ENCODE results near the gene MTHFD2L.

MTHFD2L gene

GRCh38 chr4:74258963-74259362, 101.0 kb downstream of the MTHFD2L start:
- no peak for DNase-seq

DNA sequence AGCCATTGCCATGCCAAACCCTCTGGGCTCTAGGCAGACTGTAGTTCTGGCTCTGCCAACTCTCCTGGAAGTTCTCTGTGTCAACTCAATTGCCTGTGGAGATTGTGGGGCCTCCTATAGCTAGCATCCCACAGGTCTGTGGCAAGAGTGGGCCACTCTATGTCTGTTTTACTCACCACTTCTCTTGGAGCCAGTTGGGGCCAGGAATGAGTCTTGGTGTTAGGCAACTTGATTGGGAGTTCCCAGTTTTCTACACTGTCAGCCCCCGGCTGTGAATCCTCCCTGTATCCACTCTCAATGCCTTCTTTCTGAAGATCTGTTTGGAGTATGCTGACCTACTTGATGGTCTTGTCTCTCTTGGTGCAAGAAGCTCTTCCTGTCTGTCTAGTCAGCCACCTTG, 102.1 kb downstream of the MTHFD2L start:
- DNase-seq, result no peak

- DNase-seq, result no peak
Observed at GRCh38 chr4:74262522-74262921, 104.6 kb downstream of the MTHFD2L start.

DNA sequence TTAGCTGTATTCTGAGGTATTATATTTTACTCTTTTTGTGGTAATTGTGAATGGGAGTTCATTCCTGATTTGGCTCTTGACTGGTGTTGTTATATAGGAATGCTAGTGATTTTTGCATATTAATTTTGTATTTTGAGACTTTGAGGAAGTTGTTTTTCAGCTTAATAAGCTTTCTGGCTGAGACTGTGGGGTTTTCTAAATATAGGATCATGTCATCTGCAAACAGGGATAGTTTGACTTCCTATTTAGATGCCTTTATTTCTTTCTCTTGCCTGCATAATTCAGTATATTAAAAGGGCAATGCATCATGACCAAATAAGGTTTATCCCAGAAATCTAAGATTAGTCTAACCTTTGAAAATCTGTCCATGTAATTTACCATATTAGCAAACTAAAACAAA, 105.6 kb downstream of the MTHFD2L start:
- no peak for DNase-seq

DNA sequence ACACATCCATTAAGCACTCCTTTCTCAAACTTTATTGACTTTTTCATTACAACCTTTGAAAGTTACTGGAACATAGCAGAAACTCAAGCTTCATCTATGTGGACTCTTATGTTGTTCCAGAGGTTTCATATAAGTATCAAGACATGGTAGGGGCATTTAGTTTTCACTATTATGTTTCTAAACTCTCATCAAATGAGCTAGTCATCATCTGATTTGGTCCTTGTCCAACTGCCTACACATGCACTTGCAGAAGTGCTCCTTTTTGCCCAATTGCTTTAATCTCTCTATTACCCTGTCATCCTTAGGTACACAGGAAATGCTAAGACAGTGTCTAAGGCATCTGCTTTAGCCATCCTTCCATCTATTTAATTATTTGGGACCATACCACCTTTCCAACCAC, 108.2 kb downstream of the MTHFD2L start:
- DNase-seq, result no peak

- DNase-seq, result no peak
Observed at GRCh38 chr4:74267998-74268606, 110.2 kb downstream of the MTHFD2L start.

DNA sequence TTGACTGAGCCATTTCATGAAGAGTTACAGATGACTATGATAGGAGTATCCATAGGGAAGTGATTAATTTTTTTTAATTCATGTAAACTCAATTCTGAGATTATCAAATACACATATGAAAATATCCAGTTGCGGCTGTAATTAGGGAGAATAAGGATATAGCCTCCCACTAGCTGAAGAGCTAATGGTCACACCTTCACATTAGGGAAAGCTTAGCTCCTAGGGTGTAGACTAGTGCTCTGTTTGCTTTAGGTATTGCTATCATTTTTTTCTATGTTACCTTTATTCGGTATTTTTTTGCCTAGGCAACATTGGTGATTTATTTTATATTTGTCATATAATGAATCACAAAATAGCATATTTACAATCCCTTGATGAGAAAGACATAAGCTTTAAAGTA, 110.7 kb downstream of the MTHFD2L start:
- no peak for DNase-seq

GRCh38 chr4:74278490-74278889, 120.6 kb downstream of the MTHFD2L start:
- no peak for DNase-seq

- no peak for DNase-seq
Observed at GRCh38 chr4:74279716-74280115, 121.8 kb downstream of the MTHFD2L start.

DNA sequence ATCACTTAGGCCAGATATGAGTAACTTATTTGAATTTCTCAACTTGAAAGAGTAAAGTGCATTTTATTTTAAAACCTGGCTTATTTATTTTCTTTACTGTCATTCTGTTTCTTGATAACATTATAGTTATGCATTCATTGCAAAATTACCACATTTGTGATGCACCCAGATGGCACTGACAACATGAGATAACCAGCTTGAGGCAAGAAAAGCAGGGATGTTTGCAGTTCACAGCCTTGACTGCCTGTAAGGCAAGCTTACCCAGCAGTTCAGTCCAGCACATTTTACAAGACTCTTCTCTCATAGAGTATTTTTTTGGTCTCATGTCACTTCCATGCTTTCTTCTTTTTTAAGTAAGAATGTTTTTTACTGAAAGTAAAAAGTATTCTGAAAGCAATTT, 125.0 kb downstream of the MTHFD2L start:
- DNase-seq, result no peak

DNA sequence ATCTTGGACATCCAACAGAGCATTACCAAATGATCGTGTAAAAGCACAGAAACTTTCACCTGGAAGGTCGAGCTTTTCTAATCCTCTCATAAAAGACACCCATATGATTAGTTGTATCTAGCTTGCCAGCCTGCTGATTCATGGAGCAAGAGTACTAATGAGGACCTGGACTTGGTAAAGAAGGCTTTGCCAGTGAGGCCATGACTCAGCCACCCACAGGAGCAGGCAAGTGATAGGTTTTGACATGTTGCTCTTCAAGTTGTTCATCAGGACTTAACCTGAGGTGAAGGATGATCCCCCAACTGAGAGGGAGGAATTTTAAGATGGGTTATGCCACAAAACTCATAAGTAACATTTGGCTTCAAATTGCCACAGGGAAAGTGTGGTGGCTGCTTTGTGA, 125.7 kb downstream of the MTHFD2L start:
- no peak for DNase-seq

- DNase-seq, result no peak
Observed at GRCh38 chr4:74284053-74284452, 126.1 kb downstream of the MTHFD2L start.

DNA sequence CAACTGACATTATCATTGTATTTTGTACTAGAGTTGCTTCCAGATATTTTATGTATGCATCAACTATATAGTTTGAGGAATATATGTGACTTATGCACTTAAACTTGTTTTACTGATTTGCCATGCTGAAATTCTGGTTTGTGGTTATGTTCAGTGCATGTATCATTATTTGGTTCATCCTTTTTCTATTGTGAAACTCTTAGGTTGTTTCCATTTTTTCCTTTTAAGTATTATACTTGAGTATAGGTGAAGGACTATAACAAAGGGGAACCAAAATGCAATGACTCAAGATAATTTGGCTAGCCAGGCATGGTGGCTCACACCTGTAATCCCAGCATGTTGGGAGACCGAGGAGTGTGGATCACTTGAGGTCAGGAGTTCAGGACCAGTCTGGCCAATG, 129.2 kb downstream of the MTHFD2L start:
- no peak for DNase-seq

- no peak for DNase-seq
Observed at GRCh38 chr4:74287791-74288190, 129.9 kb downstream of the MTHFD2L start.

GRCh38 chr4:74291471-74291870, 133.6 kb downstream of the MTHFD2L start:
- DNase-seq, result no peak

- no peak for DNase-seq
Observed at GRCh38 chr4:74292111-74292870, 134.4 kb downstream of the MTHFD2L start.

GRCh38 chr4:74293558-74293957, 135.6 kb downstream of the MTHFD2L start:
- no peak for DNase-seq

- DNase-seq, result no peak
Observed at GRCh38 chr4:74294681-74295080, 136.8 kb downstream of the MTHFD2L start.

DNA sequence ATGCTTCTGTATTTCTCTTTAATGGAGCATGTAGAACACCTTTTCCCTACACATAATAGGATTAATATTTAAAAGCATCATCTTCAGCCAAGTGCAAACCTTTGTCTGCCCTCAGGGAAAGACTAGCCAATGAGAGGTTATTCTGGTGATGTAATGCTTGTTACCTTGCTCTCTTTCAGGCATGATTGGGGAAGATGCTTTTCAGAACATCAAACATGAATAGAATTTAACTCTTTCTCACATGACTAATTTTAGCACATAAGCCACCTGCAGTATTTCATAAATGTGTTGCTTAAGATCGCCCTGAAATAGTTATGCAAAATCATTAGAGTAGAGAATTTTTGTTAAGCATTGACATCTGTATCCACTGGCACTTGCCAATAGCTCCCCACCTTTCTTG, 139.6 kb downstream of the MTHFD2L start:
- DNase-seq, result no peak

- DNase-seq, result no peak
Observed at GRCh38 chr4:74304095-74304625, 146.2 kb downstream of the MTHFD2L start.

GRCh38 chr4:74305000-74305399, 147.1 kb downstream of the MTHFD2L start:
- no peak for DNase-seq

DNA sequence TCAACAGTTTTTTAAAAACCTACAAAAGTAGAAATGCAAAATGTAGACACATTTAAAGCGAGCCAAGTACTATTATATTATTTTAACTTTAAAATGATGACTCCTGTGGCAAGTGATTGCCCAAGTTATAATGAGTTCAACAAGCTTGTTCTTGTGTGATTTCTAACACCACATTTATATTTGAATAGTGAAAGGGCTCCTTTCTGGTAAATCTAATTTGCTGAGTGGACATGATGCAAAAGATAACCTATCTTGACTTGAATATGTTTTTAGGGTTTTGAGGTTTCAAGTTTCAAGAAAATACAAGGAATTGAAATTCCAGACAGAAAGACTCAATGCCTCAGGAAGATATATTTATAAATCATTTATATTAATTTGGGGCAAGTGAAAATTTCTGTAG, 149.3 kb downstream of the MTHFD2L start:
- DNase-seq, result no peak

- DNase-seq, result no peak
Observed at GRCh38 chr4:74308215-74308614, 150.3 kb downstream of the MTHFD2L start, which contains the start of gene EPGN. TSS of gene EPGN (plus strand) at chr4:74308470. CDS start at chr4:74308534, 64 bp downstream.

DNA sequence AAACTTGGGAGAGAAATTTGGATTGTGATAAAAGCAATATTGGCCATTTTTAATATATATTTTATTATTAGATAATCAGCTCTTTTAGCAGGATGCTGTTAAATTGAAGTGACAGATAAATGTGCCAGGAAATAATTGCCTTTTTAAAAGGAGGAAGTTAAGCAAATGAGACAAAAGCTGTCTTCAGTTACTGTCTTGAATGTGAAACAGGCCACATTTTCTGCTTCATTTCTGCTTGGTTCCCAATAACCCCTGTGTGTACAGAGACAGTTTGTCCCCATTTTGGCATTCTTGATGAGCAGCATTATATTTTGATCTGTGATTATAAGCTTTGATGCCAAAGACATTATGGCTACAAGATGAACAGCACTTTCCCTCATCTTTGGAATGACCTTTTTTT, 151.3 kb downstream of the MTHFD2L start:
- no peak for DNase-seq

Data from stimulated activated CD4-positive, alpha-beta T cell treated with anti-CD3 and anti-CD28 coated beads, Interleukin-4, amount 100 ng/mL, for 1 hour (primary cell).